ENCODE measurements around the gene TBC1D10A.
"Not testable (repeated sequence)": the region's sequence is repeated elsewhere in the genome, so short reads cannot be mapped to it uniquely, and the experiment has no call there.

Gene TBC1D10A

GRCh38 chr22:30344447-30345200 is 17.9 kb upstream of the TBC1D10A start:
- H3K4me3 ChIP-seq (ENCODE audit: low read depth, low read length): no peak overlapping the region
- no peak for TF ChIP-seq CTCF (IDR thresholded peaks at IDR 0.05; ENCODE audit: low read depth, low read length)

GRCh38 chr22:30340911-30341685 is 14.4 kb upstream of the TBC1D10A start:
- TF ChIP-seq CTCF (IDR thresholded peaks at IDR 0.05; ENCODE audit: low read depth, low read length): no peak
- no peak overlapping the region for H3K4me3 ChIP-seq (ENCODE audit: low read depth, low read length)

GRCh38 chr22:30338802-30339201 is 12.1 kb upstream of the TBC1D10A start:
- no peak for TF ChIP-seq CTCF (IDR thresholded peaks at IDR 0.05; ENCODE audit: low read depth, low read length)
- H3K4me3 ChIP-seq (ENCODE audit: low read depth, low read length): no peak overlapping the region

GRCh38 chr22:30338341-30338740 is 11.6 kb upstream of the TBC1D10A start:
- H3K4me3 ChIP-seq (ENCODE audit: low read depth, low read length): not testable (repeated sequence)

DNA sequence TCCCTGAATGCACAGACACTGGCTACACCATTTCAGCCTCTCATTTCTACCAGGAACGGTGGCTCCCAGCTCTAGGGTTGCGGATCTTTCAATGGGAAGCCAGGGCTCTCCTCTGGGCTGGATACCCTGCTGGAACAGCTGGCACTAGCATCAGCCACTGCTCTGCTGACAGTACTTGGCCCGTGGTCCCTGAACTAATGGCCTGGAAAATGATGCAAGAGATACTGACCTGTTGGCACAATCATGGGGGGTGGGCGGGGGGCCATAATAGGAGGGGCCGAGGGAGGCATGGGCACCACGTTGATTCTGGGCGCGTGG is 10.7 kb upstream of the TBC1D10A start:
- no peak overlapping the region for H3K4me3 ChIP-seq (ENCODE audit: low read depth, low read length)
- TF ChIP-seq CTCF (IDR thresholded peaks at IDR 0.05; ENCODE audit: low read depth, low read length): no peak

DNA sequence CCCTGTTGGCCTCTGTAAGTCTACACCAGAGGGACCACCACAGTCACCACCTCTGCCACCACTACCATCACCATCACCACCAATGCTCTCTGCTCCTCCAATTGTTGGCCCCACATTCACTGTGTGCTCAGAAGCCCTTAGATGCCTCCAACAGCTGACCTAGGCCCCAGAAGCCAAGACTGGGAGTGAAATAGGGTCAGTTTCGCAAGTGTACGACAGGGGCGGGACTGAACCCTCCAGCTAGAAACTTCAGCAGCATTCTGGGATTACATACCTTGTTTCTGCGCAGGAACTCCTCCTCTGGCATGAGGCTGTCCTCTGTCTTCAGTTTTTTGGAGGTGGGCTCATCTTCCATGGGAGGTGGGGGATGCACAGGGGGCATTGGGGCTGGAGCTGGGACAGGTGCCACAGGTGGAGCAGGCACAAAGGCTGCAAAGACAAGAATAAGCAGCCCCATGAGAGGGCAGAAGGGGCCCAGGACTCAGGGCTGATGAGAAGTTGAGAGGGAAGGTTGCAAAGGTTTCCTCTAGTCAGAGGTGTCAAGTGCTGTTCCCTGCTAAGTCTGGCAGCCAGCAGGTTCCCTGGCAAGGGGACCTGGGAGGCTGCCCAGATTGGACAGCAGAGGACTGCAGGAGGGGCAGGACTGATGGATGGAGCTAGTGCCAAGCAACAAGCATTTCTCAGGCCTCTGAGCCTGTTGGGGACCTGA is 10.2 kb upstream of the TBC1D10A start:
- H3K4me3 ChIP-seq (ENCODE audit: low read depth, low read length): no peak overlapping the region
- no peak for TF ChIP-seq CTCF (IDR thresholded peaks at IDR 0.05; ENCODE audit: low read depth, low read length)

DNA sequence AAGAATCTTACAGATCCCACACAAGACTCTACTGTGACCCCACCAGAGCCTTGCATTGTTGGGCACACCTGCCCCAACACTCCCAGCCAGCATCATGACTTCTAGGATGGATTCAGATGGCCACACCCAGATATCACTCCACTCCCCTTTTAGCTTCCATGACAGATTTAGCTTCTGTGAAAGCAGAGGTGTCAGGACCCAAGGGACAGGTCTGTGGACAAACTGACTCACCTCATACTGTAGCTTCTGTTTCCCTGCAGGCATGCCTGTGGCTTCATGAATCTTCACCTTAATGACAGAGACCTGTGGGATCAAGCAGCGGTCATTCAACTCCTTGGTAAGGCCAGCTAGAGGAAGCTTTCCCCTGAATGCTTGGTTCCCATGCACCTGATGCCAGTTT is 8.5 kb upstream of the TBC1D10A start:
- no peak overlapping the region for H3K4me3 ChIP-seq (ENCODE audit: low read depth, low read length)
- no peak for TF ChIP-seq CTCF (IDR thresholded peaks at IDR 0.05; ENCODE audit: low read depth, low read length)

All from WI38 (cell line).